HL-60 (cell line): ENCODE measurements around the gene DEFB119.
"Not testable (repeated sequence)": the region's sequence is repeated elsewhere in the genome, so short reads cannot be mapped to it uniquely, and the experiment has no call there.

Experiments used
- DNase-seq, 2 experiments: peaks; one replicate each; pipeline ENCODE4 v3.0.0-alpha.2; 2010 to 2020; ENCODE audit warnings: low read depth in 1 of 2, low spot score in 1 of 2
- H3K27ac ChIP-seq: fragments of 250-450 bp; sonication (Bioruptor Pico); replicated peaks from 2 replicates; pipeline ENCODE4 v1.5.1; 2020; ENCODE audit warnings: mild to moderate bottlenecking, moderate library complexity
- H3K27me3 ChIP-seq: fragments of 250-450 bp; sonication (Bioruptor Pico); 2 replicates; pipeline ENCODE4 v1.5.1; 2021; ENCODE audit warnings: mild to moderate bottlenecking, moderate library complexity; ENCODE audit not compliant: insufficient read depth, poor library complexity, severe bottlenecking
- H3K4me3 ChIP-seq: replicated peaks from 2 replicates; pipeline ENCODE4 v1.5.1; 2011; ENCODE audit warnings: mild to moderate bottlenecking, control low read depth, low read length; ENCODE audit not compliant: insufficient read depth
- CTCF ChIP-seq: IDR thresholded peaks from one replicate; pipeline ENCODE4 v1.5.1; 2011; ENCODE audit warnings: low read length, control low read depth, inconsistent platforms; ENCODE audit not compliant: insufficient read depth
- GABPA ChIP-seq: IDR thresholded peaks from 2 replicates; pipeline ENCODE4 v1.6.1; 2012; ENCODE audit warnings: low read depth
- POLR2AphosphoS5 ChIP-seq: IDR thresholded peaks from 2 replicates; pipeline ENCODE4 v1.6.1; 2012; ENCODE audit warnings: low read depth
- REST ChIP-seq: IDR thresholded peaks from 2 replicates; pipeline ENCODE4 v1.6.1; 2012; ENCODE audit warnings: low read depth; ENCODE audit not compliant: insufficient replicate concordance
- SPI1 ChIP-seq: IDR thresholded peaks from 2 replicates; pipeline ENCODE4 v1.6.1; 2012; ENCODE audit warnings: low read depth, mild to moderate bottlenecking, borderline replicate concordance

Gene DEFB119

GRCh38 chr20:31392836-31393235 is 2.4 kb upstream of the DEFB119 start:
- no peak for DNase-seq
- Histone ChIP-seq H3K27me3 (no peaks in the 10 kb centered on the region), H3K27ac (no peak overlapping the region), H3K4me3 (no peak overlapping the region)
- TF ChIP-seq SPI1 = no peak
- no peak for TF ChIP-seq REST
- TF ChIP-seq POLR2AphosphoS5 = no peak
- TF ChIP-seq CTCF = no peak
- TF ChIP-seq GABPA = no peak

GRCh38 chr20:31374346-31374745 is 16.0 kb downstream of the DEFB119 start:
- Histone ChIP-seq H3K27ac (no peak overlapping the region), H3K27me3 (no peaks in the 10 kb centered on the region), H3K4me3 (no peak overlapping the region)
- no peak for TF ChIP-seq POLR2AphosphoS5
- no peak for TF ChIP-seq REST
- TF ChIP-seq SPI1 = no peak
- no peak for TF ChIP-seq GABPA
- no peak for DNase-seq

- no peaks in the 10 kb centered on the region for H3K27me3 ChIP-seq
- DNase-seq = no peak
- no peak within 1 kb of the TSS for H3K4me3 ChIP-seq
- H3K27ac ChIP-seq = no peak within 1 kb of the TSS
- TF ChIP-seq REST = no peak
- no peak for TF ChIP-seq POLR2AphosphoS5
- no peak for TF ChIP-seq CTCF
- TF ChIP-seq GABPA = no peak
- TF ChIP-seq SPI1 = no peak
These were observed 22.1 kb downstream of the DEFB119 start, which contains the start of gene DEFB118 for GRCh38 chr20:31368301-31368700. Gene DEFB118 (plus strand): TSS chr20:31368601. CDS start chr20:31368651, 50 bp downstream.

DNA sequence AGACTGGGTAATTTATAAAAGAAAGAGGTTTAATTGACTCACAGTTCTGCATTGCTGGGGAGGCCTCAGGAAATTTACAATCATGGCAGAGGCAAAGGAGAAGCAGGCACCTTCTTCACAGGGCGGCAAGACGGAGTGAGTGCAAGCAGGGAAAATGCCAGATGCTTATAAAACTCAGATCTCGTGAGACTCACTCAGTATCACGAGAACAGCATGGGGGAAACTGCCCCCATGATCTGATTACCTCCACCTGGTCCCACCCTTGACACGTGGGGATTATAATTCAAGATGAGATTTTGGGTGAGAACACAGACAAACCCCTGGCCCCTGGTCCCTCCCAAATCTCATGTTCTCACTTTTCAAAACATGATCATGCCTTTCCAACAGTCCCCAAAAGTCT is 26.1 kb downstream of the DEFB119 start:
- DNase-seq, H3K27me3 ChIP-seq: not testable (repeated sequence)

More for the DNA sequence above, 26.1 kb downstream of the DEFB119 start:
- not testable (repeated sequence) for H3K4me3 ChIP-seq, H3K27ac ChIP-seq
